Measurements from ENCODE around the gene SLC26A8.

SLC26A8 gene

DNA sequence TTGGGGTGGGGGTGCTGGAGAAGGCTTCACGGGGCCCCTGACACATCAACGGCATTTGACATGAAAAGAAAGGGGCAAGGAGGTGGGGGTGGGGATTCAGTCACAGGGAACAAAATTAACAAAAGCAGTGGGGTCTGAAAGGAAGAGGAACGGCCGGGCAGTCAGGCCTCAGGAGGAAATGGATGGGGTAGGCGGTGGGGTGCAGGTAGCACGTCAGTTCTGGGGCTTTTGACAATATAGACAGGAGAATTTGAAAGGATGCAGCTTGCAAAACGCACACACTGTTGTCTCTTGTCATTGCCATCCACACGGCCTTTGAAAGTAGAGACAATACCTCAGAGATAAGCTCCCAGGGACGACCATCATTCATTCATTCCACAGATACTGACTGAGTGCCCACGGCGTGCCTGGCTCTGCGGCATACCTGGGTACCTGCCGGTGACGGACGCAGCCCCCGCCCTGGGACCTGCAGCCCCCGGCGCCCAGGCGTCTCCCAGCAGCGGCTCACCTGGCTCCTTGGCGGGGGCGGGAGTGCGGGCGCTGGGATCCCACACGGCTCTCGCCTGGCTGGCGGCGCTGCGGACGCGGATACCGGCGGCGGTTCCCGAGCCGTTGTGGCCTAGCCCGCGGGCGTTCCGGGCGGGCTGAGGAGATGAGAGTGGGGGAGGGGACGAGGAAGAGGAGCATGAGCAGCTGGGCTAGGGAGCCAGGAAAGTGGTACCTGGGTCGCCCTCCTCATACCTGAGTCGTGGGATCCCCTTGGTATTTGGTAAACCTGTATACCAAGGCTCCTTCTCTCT is at the start of gene SLC26A8:
Gene SLC26A8 (minus strand): TSS at position 646 of the 800 bp plus-strand sequence. CDS start 4,934 bp downstream, outside the sequence.
- no peak for DNase-seq

- DNase-seq = no peak
These were observed 49.1 kb upstream of the SLC26A8 start for GRCh38 chr6:36073587-36073986.

GRCh38 chr6:36072681-36073080 is 48.2 kb upstream of the SLC26A8 start:
- DNase-seq = no peak

GRCh38 chr6:36071714-36072113 is 47.3 kb upstream of the SLC26A8 start:
- DNase-seq = no peak

- DNase-seq = no peak
These were observed 46.8 kb upstream of the SLC26A8 start for GRCh38 chr6:36071281-36071680.

DNA sequence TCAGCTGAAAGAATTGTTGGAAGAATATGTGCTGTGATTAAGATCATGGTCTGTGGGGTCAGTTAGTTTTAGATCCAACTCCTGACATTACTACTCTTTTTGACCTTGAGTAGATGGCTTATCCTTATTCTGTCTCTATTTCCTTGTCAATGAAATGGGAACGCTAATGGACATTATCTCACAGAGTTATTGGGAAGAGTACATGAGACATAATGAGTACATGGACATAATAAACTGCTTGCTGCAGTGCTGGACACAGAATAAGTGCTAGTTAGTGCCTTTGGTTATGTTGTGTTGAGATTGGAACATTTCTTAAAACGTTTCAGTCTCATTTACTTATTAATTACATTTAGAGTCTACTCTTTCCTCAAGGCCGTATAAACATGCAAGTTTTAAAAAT is 45.8 kb upstream of the SLC26A8 start:
- no peak for DNase-seq

DNA sequence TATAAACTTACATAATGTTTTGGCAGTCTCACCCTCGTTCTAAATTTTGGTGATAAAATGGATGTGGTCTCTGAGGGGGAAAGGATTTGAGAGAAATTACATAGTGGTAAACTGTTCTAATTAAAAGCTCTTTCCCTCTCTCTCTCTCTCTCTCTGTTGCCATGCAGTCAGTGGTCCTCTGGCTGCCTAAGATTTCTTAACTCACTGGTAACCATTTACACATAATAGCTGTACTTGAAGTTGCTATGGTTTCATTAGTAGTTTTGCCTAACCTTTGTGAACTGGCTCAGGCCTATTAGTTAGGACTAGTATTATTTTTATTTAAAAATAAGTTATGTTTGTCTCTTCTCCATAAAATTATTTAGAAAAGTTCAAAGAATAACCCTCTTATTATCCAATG is 45.1 kb upstream of the SLC26A8 start:
- DNase-seq = no peak

DNA sequence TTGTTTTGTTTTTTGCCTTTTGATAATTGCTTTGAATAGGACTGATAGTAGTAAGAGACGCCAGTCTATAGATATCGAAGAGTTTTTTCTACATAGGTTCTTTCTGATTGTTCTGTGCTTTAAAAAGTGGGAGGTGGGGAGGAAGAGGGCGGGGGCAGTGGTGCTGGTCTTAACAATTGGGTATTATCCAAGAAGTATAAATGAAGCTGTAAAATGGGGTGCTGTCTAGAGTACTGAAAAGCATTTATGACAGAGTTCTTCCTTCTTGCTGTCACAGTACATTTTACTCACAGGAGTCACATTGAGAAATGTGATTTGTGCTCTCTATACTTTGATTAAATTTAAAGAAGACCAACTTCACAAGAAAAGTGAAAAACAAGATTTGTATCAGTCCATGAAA is 44.1 kb upstream of the SLC26A8 start:
- no peak for DNase-seq

- no peak for DNase-seq
These were observed 43.6 kb upstream of the SLC26A8 start for GRCh38 chr6:36068012-36068392.

- DNase-seq = no peak
These were observed 43.1 kb upstream of the SLC26A8 start for GRCh38 chr6:36067374-36068011.

- no peak for DNase-seq
These were observed 42.4 kb upstream of the SLC26A8 start for GRCh38 chr6:36066817-36067216.

GRCh38 chr6:36065916-36066315 is 41.5 kb upstream of the SLC26A8 start:
- DNase-seq = no peak

GRCh38 chr6:36064770-36065396 is 40.4 kb upstream of the SLC26A8 start:
- no peak for DNase-seq

- DNase-seq = no peak
These were observed 39.0 kb upstream of the SLC26A8 start for GRCh38 chr6:36063318-36064060.

DNA sequence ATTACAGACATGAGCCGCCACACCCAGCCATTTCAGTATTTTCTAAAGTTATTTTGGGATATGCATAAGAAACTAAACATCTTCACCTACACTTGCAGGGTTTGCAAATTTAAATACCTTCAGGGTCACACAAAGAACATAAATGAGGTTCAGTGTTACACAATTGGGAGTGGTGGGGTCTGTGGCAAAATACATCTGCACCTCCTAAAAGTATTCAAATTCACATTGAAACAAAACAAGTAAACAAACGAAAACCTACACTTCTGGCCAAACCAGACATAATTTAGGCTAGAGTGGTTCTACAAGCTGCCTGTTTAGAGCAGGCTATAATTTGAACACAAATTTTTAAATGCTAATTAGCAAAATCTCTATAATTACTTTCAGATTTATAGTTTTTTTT is 37.8 kb upstream of the SLC26A8 start:
- DNase-seq = no peak

DNA sequence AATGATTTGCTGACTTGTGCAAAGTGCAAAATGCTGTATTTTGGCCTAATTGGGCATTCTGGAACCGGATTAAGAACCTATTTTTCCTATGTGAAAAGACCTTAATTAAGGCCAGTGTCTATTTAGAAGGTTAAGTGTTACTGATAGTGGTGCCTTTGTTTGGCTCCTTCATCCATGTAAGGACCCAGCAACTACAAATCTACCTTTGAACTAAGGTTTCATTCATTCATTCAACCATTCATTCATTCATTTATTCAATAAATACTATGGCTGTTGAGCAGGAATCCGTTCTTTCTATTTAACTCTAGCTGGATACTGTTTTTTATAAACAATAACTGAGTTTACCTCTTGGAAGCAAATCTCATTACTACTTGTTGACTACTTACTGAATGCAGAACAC is 36.8 kb upstream of the SLC26A8 start:
- no peak for DNase-seq

DNA sequence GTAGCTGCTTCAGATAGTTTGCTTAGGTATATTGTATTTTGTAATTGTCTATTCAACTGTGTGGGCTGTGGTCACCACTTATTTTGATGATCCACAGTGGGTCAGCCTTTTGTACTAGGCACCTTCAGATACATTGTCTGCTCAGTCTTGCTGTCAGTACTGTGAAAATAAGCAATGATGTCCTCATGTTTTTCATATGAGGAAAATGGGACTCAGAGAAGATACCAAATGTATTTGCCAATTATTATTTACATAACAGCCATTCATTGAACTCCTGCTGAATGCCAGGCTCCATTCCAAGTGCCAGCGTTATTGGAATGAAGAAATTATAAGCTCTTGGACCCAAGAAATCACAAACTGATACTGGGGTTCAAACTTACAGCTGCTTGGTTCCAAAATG is 31.7 kb upstream of the SLC26A8 start:
- DNase-seq = no peak

DNA sequence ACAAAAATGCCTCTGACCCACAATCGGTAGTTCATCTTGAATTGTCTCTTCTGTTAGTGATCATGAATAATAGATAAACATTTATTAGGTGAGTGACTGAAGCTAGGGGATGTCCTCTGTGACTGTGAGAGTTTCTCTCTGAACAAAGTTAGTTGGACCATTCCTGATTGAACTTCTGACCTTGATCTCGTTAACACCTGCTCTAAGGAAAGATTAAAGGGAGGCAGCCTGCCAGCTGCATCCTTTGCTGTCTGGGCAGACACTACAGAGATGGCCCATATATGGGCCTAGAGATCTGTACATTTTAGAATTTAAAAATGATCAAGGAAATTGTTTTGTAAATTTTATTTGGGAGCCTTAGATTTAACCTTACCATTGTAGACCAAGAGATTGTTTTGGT is 30.5 kb upstream of the SLC26A8 start:
- no peak for DNase-seq

GRCh38 chr6:36054415-36054814 is 30.0 kb upstream of the SLC26A8 start:
- DNase-seq = no peak

GRCh38 chr6:36053878-36054277 is 29.4 kb upstream of the SLC26A8 start:
- no peak for DNase-seq

DNA sequence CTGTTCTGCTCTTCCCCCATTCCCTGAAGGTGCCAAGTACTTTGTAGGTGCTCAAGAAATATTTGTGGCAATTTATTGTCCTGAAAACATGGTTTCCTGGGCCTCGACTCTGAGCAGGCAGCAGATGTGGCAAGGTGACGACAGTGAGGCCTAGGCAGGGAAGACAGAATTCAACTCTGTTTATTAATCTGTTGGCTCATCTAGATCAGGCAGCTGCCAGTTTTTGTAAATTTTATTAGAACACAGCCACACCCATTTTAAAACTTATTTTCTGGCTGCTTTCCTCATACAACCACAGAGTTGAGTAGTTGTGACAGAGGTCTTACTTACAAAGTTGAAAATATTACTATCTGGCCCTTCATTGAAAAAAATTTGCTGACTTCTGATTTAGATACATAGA is 27.7 kb upstream of the SLC26A8 start:
- no peak for DNase-seq

GRCh38 chr6:36050947-36051710 is 26.7 kb upstream of the SLC26A8 start:
- no peak for DNase-seq

- DNase-seq = no peak
These were observed 25.9 kb upstream of the SLC26A8 start for GRCh38 chr6:36050305-36050704.
